ENCODE data around the gene NKX2-4.

DNA sequence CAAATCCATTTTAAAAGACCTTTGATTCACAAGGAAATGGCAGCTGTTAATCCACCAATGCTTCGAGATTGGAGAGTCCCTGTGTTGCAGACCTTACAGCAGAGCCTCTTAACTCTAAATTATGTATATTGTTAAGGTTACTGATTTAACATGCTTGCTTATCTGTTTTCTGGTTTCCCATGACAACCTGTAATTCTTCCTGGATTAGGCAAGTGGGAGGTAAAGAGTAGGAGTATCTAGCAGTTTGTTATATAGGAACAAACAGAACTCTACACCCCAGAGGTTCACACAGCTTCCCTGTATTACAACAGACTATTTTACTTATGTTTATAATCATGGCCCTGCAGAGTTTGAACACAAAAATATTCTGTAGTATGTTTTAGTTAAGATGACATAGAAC is 39.5 kb downstream of the NKX2-4 start:
- TF ChIP-seq POLR2A (IDR thresholded peaks at IDR 0.05): no peak
- TF ChIP-seq, protein P1, sequence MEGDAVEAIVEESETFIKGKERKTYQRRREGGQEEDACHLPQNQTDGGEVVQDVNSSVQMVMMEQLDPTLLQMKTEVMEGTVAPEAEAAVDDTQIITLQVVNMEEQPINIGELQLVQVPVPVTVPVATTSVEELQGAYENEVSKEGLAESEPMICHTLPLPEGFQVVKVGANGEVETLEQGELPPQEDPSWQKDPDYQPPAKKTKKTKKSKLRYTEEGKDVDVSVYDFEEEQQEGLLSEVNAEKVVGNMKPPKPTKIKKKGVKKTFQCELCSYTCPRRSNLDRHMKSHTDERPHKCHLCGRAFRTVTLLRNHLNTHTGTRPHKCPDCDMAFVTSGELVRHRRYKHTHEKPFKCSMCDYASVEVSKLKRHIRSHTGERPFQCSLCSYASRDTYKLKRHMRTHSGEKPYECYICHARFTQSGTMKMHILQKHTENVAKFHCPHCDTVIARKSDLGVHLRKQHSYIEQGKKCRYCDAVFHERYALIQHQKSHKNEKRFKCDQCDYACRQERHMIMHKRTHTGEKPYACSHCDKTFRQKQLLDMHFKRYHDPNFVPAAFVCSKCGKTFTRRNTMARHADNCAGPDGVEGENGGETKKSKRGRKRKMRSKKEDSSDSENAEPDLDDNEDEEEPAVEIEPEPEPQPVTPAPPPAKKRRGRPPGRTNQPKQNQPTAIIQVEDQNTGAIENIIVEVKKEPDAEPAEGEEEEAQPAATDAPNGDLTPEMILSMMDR (IDR thresholded peaks at IDR 0.05): no peak
